Activated CD8-positive, alpha-beta memory T cell treated with anti-CD3 and anti-CD28 coated beads, Interleukin-2, amount 50 U/mL, for 4 hours (primary cell): ENCODE data around the gene PHAF1.

ENCODE experiments used
- DNase-seq: peaks from one replicate; pipeline ENCODE4 v3.0.0-alpha.2; 2020

PHAF1 gene

DNA sequence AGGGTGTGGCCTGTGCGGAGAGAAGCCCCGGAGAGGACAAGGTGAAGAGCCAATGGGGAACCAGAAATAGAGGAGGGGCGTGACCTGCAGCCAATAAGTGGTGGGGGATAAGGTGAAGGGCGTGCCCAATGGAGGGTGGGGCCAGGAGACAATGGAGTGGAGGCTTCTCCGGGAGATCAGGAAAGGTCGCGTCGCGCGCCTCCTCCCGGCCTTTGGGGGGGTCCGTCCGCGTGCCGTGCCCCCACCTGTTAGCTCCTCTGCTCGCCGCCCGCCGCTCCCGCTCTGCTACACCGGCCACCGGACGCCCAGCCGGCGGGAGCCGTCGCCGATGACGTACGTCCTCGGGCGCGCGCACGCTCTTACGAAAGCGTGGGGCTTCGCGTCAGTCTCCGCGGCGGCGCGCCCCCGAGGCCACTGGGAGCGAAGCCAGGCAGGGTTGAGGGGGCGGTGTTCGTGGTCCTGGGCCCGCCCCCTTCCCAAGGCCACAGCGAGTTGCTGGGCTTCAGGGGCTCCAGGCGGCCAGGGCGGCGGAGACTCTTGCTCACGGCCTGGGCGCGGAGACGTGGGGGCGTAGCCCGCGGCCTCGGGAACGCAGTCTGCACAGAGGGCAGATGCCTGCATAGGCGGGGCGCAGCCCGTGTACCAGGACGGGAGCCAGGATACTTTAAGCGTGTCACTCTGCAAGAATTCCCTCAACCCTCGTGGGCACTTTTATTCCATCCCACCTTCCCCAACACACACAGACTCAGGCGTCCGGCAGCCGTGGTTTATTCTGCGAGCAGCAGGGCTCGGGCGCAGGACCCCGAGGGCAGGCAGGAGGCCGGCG is 74.1 kb downstream of the PHAF1 start, which contains the start of gene MATCAP1:
Gene MATCAP1 (minus strand): TSS at position 337 of the 826 bp plus-strand sequence. CDS start 3,353 bp downstream, outside the sequence.
- DNase-seq: peak; percentile 88

DNA sequence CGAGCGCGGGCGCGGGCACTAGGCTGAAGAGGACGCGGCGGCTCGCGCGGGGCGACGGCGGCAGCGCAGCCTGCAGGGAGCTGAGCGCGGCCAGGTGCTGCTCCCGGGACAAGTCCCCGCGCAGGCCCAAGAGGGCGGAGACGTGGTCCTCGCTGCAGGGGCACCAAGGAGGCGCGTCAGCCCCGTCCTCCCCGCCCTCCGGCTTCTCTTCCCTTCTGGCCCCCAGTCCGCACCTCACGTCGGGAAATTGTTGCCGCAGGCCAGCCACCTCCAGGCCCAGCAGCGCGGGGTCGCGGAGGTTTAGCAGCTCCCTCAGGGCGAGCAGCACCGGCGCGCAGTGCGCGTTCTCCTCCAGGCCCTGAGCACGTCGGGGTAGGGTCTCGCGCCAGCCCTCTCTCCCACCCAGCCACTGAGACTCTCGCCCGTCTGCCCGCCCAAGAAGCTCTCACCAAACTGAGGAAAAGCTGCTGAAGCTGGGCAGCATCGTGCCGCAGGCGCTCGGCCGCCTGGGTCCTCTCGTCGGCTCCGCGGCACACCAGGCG is 74.8 kb downstream of the PHAF1 start:
- peak; percentile 18 for DNase-seq

DNA sequence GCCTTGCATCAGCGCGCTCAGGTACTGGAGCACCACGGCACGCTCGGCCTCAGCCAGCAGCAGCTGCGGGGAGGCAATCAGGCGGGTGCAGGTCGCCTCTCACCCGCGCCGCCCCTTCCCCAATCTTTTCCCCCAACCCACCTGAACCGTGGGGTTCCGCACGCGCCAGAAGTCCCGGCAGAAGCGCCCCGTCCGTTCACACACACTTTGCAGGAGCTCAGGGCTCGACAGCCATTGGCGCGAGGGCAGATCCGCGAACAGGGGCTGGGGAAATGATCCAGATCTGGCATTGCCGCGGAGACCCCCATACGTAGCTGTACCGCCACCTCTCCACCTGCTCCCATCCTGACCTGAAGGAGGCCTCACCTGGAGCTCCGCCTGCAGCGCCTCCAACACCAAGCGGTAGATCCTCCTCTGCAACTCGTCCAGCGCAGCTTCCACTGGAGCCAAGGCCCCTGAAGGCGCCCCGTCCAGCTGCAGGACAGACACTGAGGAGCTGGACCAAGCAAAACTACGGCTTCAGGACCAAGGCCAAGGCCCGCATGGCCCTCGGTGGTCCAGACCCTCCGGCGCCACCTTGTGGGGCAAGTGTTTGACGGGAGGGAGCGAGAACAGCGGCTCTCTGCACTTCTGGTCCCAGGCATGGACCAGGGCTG is 75.4 kb downstream of the PHAF1 start:
- DNase-seq: peak; percentile 83

DNA sequence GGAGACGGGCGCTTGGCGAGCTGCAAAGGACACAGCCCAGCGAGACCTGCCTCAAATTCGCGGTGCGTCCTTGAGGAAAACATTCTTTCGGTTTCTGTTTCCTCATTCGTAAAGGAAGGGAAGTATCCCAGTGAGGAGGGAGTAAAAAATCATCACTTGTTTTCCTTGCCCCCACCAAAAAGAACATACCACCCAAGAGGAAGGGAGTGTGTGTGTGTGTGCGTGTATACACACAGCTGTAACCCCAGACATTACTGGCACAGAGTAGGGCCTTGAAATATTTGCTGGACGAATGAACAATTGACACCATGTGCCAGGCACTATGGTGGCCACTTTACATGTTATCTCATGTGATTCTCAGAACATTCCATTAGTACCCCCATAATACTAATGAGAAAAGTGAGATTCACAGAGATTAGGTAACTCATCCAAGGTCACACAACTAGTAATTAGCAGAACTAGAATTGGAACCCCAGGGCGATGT is 76.0 kb downstream of the PHAF1 start:
- no peak for DNase-seq

DNA sequence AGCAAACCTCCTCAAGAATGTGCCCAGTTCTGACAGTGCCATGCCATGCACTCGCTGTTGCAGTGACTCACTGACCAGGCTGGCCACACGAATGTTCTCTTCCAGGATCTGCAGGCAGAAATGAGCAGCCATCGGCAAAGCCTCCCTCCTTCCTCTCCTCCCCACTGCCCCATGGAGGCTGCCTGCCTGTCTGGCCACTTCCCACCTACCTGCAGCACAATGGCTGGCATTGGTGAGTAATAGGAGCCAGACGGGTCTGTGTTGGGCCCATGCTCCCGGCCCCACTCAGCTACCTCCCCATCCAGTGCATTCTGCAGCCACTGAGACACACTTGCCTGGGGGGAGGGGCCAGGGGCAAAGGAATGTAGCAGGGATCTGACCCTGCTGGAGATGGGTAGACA is 76.8 kb downstream of the PHAF1 start:
- DNase-seq: no peak

DNA sequence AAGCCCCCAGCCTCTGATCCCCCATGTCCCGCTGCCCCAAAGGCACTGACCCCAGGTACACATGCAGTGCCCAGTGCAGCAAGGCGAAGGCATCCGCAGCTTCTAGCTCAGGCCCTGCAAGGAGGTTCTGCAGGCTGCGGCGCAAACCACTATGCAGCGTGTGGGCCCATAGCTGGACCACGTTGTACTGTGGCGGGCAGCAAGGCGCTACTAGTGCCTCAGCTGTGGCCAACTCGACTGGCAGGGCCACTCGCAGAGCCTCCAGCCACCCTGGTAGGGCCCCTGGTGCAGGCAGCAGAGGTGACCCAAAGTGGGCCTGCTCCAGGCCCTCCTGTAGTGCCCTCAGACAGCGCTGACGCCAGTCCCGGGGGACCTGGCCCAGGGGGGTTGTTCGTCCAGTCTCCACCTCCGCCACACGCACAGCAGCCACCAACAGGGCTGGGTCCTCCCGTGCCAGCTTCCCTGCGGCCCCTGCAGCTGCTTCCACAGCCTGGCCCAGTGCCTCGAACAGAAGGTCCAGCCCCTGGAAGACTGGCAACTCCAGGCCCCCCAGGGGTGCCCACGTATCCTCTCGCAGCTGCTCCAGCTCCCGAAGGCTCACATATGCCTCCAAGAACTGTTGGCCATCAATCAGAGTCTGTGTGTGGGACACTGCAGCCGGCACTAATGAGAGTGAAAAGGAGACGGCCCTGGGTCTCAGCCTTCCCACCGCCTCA is 77.6 kb downstream of the PHAF1 start:
- DNase-seq: no peak

DNA sequence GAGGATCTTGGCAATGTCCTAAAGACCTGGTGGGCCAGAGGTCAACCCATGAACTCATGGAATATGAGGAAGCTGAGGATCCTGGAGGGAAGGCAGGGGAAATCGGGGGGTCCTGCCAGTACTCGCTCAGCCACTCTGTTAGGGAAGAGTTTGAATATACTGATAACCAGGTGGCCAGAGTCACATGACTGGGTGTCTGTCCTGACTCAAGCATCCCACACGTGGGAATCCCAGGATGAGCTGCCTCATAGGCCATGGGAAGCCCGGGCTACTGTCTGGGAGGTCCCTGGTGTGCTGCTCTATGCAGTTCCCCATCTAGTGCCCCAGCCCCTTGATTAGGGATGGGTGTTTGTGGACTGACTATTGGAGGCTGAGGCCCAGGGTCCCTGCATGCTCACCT is 78.6 kb downstream of the PHAF1 start:
- no peak for DNase-seq

DNA sequence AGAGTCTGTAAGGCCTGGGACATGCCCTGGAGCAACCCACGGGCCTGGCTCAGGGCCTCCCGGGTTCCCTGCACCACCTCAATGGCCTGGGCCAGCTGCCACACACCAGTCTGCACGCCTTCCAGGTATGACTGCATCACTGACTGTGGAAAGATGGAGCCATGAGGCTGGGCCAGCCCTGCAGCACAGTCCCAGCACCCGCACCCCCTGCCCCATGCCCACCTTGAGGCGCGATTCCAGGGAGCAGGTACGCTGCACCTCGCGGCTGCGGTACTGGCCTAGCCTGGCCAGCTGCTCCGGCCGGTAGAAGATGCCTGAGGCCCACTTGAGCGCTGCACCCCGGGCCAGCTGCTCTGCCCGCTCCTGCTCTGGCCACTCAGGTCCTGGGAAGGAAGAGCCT is 79.1 kb downstream of the PHAF1 start:
- DNase-seq: no peak

DNA sequence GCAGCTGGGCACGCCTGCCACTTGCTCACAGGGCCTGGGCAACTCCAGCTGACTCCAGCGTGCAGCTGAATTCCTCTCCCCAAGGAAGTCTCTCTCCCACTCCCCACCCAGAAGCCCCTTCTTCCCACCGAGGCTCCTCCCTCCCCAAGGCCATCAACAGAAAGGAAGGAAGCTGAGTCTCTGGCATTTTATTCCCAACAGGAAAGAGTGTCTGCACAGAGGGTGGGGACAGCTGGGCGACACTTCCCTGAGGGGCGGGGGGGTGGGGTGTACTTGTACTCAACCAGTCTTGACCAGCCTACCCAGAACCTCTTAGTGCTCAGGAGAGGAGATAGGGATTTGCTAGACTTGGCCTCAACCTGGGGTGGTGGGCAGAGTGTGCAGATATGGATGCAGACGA is 80.3 kb downstream of the PHAF1 start, which contains the start of gene EXOC3L1:
Gene EXOC3L1 (minus strand): TSS at position 96 of the 400 bp plus-strand sequence. CDS start 460 bp downstream, outside the sequence.
- DNase-seq: no peak

DNA sequence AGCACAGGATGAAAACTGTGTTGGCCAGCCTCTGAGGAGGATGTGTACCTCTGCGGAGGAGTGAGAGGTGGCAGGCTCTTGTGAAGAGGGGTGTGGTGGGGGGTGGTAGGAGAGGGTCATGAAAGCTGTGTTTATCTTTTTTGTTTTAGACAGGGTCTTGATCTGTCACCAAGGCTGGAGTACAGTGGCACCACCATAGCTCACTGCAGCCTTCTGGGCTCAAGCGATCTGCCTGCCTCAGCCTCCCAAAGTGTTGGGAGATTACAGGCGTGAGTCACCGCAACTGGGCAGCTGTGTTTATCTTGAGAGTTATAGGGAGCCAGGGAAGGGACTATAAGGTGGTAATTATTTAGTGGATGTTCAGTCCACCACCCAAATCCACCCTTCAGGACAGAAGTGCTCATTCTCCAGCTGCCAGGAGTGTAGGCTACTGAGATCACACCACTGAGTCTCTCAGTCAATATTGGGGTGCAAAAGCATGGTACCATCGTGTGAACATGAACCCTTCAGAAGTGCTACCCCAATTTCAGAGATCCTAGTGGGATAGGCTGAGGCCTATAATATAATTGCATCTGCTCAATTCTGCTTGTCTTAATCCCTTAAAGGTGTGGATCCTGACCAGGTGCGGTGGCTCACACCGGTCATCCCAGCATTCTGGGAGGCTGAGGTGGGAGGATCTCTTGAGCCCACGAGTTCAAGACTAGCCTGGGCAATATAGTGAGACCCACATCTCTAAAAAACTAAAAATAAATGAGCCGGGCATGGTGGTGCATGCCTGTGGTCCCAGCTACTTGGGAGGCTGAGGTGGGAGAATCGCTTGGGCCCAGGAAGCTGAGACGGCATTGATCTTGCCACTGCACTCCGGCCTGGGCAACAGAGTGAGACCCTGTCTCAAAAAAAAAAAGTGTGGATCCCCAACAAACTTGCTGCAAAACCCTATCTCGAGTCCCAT is 81.0 kb downstream of the PHAF1 start:
- DNase-seq: no peak

DNA sequence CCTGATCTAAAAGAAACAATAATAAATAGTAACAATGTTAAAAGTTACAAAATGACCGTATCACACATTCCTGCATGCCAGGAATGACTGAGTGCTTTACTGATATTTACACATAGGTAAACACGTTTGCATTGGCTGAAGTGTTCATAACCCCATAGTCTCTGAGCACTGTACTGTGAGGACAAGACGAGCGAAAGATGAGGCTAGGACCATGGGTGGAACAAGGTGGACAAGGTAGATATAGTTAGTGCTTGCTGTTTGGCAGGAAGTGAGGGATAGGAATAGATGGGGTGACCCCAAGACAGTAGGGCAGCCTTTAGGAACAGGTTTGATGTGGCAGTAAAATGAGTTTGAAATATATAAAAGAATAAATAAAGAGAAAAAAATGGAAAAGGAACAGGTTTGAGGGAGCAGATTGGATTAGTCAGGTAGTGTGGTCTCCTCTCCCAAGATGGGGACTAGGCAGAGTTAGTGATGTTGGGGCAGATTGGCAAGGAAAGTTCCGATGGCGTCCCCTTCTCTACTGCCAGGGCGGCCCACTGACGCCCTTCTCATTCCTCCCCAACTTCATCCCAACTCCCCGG is 81.8 kb downstream of the PHAF1 start:
- DNase-seq: no peak

DNA sequence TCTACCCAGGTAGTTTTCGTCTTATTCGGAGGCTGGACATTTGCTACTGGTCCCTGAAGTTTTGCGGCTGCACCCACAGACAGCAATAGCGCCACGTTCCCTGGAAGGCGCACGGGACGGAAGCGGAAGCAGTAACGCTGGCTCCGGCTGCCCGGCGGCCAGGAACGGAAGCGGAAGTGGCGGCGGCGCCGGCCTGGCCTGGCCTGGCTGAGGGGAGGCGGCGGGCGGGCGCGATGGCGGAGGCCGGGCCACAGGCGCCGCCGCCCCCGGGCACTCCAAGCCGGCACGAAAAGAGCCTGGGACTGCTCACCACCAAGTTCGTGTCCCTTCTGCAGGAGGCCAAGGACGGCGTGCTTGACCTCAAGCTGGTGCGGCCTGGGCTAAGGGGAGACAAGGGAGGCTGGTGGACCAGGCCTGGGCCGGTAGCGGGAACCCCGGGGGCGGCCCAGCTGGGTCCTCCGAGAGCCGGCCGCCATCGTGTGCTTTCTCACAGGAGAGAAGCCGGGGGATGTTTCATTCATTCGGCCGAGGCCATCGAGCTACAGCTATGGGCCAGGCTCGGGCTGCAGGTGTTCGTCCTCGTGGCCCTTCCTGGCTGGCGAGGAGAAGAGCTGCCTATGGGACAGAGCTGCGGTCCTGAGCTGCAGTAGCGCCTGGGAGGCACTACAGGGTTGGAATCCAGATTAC is 82.4 kb downstream of the PHAF1 start, which contains the start of gene E2F4:
Gene E2F4 (plus strand): TSS at position 161 of the 687 bp plus-strand sequence. CDS start 73 bp downstream, at position 234.
- DNase-seq: peak; percentile 82

DNA sequence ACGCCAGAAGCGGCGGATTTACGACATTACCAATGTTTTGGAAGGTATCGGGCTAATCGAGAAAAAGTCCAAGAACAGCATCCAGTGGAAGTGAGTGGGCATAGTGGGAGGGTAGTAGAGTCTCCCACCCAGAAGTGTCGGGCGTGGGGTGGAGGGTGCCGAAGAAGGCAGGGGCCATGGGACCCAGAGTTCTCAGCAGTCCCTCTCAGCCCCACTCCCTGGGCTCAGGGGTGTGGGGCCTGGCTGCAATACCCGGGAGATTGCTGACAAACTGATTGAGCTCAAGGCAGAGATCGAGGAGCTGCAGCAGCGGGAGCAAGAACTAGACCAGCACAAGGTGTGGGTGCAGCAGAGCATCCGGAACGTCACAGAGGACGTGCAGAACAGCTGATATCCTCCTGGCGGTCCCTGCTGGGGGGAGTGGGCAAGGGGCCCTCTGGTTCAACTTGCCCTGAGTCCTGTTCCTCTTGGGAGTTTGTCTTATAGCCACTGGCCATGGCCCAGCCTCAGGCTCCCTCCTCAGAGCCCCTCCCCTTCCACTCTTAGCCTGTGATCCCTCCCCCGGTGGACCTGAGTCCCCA is 83.1 kb downstream of the PHAF1 start:
- DNase-seq: no peak

DNA sequence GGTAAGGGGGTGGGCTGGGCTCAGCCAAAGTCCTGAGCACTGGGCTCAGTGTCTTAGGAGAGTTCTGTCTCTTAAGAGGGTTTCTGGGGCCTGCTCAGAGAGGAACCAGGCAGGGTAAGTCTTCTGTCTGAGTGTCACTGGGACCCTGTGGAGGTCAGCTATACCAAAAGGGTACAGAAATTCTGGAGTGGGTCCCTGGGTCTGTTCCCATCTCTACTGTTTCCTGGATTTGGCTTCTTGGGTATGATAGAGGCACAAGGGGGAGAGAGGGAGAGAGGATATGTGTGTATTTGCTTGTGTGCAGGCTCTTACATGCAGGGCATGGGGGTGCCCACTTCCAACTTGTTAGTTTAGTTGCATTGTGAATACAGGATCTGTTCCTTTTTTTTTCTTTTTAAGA is 83.8 kb downstream of the PHAF1 start:
- no peak for DNase-seq

DNA sequence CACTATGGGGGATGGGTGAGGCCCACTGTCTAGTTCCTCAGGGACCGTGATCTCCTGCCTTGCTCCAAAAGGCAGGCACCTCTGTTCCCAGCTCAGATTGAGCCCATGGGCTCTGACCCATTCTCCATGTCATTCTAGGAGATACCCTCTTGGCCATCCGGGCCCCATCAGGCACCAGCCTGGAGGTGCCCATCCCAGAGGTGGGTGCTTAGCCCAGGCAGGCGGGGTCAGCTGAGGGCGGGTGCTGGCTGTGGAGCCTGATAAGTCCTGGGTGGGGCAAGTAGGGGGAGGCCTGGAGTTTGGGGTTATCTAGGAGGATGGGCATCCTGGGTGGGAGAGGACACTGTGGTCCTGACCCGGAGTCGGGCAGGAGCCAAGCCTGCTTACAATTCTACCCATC is 84.5 kb downstream of the PHAF1 start:
- no peak for DNase-seq

DNA sequence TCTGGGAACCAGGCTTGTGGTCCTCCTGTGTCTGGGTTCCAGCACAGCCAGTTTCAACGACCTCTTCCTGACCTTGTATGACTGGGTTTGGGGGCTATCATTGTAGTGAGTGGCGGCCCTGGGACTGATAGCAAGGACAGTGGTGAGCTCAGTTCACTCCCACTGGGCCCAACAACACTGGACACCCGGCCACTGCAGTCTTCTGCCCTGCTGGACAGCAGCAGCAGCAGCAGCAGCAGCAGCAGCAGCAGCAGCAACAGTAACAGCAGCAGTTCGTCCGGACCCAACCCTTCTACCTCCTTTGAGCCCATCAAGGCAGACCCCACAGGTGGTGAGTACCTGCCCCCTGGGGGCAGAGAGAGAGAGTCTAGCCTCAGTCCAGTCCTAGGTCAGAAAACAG is 85.9 kb downstream of the PHAF1 start:
- DNase-seq: no peak

DNA sequence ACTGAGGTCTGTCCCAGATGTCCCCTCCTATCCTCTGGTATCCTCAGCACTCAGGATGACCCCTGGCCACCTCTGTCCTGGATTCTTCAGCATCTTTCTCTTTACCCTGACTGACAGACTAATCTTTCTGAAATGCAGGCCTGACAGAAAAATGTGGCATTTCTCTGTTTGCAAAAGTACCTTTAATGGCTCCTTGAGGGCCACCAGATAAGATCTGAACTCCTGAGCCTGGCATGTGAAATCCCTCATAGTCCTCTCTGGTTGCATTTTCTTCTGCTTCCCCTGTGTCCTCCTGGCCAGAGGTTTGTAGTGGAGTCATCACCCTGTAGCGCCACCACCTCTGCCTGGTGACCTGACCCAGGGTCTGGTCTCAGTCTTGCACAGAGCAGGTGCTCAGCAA is 87.1 kb downstream of the PHAF1 start:
- DNase-seq: no peak

DNA sequence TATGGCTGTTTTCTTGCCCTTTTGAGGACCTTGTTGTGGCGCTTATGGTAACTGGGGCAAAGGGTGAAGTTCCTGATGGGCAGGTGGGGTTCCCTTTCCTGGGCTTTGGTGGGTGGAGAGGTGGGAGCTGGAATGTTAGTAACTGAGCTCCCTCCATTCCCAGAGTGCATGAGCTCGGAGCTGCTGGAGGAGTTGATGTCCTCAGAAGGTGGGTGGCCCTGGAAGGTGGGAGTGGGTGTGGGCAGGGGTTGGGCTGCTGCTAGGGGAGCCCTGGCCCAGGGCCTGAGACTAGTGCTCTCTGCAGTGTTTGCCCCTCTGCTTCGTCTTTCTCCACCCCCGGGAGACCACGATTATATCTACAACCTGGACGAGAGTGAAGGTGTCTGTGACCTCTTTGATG is 88.0 kb downstream of the PHAF1 start:
- no peak for DNase-seq
